GM12872 (cell line): ENCODE measurements around the gene CATSPERE.

Experiments used
- TF ChIP-seq, protein P1 (sequence below): IDR thresholded peaks from 3 replicates; pipeline ENCODE4 v1.5.1; 2011; ENCODE audit warnings: low read depth, mild to moderate bottlenecking, low read length, moderate library complexity; ENCODE audit not compliant: insufficient read depth

CATSPERE gene

DNA sequence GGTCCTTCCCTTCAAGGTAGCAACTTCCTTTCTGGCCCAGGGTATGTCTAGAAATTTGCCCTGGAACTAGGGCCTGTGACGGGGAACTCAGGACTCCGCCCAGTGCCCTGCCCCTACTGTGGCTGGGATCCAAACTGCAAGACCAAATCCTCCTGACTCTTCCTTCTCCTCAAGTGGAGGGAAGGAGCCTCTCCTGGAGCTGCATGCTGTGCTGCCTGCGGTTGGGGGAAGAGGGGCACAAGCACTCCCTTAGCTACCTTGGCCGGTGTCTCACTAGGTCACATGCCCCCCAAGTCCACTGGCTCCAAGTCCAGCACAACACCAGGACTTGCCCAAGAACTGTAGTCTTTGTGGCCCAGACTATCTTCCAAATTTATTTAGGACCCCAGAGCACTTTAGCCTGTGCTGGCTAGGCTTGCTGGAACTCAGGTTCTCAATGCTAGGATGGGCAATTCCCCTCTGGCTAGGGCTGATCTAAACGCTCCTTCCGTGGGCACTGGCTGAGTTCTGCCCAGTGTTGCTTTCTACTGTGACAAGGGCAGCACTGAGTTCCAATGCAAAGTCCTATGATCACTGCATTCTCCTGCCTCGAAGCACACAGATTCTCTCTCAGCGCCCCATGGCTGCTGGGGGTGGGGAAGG is 21.6 kb upstream of the CATSPERE start:
- TF ChIP-seq, protein P1, sequence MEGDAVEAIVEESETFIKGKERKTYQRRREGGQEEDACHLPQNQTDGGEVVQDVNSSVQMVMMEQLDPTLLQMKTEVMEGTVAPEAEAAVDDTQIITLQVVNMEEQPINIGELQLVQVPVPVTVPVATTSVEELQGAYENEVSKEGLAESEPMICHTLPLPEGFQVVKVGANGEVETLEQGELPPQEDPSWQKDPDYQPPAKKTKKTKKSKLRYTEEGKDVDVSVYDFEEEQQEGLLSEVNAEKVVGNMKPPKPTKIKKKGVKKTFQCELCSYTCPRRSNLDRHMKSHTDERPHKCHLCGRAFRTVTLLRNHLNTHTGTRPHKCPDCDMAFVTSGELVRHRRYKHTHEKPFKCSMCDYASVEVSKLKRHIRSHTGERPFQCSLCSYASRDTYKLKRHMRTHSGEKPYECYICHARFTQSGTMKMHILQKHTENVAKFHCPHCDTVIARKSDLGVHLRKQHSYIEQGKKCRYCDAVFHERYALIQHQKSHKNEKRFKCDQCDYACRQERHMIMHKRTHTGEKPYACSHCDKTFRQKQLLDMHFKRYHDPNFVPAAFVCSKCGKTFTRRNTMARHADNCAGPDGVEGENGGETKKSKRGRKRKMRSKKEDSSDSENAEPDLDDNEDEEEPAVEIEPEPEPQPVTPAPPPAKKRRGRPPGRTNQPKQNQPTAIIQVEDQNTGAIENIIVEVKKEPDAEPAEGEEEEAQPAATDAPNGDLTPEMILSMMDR = no peak

- TF ChIP-seq, protein P1 = no peak
Observed at GRCh38 chr1:244442850-244443249, 18.2 kb upstream of the CATSPERE start.

DNA sequence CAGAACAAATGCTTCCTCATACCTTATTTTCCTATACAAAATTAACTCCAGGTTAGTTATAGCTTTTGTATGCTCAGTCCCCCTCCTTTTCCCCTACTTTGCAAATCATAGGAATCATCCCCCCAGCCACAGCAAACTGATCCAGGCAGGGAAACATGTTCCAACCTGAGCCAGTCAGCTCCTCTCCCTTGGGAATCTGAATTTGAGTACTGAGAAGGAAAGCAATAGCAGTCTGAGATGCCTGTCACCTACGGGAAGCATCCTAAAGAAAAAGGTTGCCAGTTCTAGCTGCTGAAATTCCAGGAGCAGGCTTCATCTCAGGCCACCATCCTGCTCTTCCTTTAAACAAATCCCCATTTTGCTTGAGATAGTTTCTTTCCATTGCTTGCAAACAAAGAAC is 16.2 kb upstream of the CATSPERE start:
- TF ChIP-seq, protein P1 = no peak

DNA sequence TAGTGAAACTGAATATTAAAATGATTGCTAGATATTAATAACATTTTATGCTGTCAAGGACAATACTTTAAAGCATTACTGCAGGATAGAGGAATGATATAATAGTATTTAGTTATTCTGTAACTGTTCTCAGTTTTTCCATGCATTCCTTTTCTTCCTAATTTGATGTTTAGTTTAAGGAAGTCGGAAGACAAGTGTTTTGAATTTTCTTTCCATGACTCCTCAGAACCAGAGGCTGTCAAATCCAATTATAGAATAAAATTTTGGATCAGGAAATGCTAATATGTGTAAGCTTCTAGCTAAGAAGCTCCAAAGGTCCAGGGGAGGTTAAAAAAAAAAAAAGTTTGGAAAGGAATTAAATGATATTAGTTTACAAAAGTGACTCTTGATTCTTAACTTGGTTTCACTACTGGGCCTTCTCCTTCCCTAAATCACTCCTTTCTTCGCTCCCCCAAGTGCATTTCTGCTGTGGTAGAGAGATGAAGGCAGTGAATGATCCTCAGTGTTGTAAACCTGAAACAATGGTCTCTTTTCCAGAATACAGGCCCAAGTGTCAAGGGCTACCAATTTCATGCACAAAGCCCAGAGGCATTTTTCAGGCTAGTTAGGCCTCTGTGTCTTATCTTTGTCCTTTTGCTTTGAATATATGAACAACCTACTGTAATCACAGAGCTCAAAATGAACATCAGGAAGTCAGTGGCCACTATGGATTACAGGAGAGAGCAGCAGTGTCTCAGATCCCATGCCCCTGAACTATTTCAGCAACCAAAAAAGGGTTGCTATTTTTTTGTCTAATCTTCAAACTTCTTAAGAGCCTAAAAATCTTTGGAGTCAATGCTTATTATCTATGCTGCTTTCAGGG is 15.5 kb upstream of the CATSPERE start:
- TF ChIP-seq, protein P1 = no peak

DNA sequence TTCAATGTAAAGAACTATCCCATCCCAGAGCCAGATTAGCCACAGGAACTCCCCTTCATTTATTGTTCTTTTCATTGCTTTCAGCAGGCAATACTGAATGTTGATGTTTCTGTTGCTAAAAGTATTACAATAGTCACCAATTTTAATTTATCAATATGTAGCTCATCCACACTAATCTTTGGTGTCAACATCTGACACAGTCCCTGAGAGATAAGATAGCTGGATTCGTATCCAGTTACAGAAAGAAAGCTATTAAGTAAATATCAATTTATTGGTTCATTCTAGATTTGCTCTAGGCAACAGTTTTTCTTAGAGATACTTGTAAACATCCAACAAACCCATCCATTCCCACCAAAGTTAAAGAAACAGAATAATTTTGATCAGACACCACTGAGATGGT is 14.0 kb upstream of the CATSPERE start:
- TF ChIP-seq, protein P1 = no peak

- TF ChIP-seq, protein P1 = no peak
Observed at GRCh38 chr1:244447552-244447951, 13.5 kb upstream of the CATSPERE start.

GRCh38 chr1:244448279-244449036 is 12.6 kb upstream of the CATSPERE start:
- TF ChIP-seq, protein P1 = no peak
